CD4-positive, alpha-beta T cell treated with Interleukin-17A for 4 hours (primary cell): ENCODE results near the gene VAV2.

Experiments used
- DNase-seq: peaks from one replicate; pipeline ENCODE4 v3.0.0-alpha.2; 2020; ENCODE audit warnings: mixed read lengths

VAV2 gene

DNA sequence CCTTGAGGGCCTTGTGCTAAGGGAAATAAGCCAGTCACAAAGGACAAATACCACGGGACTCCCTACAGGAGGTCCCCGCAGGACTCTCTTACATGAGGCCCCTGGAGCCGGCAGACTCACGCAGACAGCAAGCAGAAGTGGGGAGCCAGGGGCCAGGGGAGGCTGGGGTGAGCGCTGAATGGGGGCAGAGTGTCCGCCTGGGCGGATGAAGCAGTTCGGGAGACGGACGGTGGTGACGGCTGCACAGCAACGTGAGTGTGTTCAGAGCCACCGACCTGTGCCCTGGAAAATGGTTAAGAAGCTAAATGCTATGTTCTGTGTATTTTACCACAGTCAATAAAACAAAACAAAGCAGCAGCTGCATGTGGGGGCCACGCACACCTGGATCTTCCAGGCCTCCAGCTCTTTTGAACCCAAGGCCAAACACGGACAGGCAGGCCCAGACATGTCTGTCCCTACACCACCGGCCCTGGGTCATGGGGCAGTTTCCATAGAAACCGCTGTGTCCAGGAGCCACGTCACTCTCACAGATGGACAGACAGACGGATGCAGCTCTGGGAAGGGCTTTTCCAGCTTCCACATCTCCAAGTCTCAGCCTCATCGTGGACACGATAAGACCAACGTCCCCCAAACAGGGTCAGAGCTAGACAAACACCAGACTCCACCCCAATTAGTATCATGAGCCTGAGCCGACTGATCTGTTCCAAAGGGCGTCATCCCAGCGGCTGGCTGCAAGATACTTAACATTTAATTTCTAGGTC lies 103.9 kb downstream of the VAV2 start:
- DNase-seq = no peak

- no peak for DNase-seq
Measured at GRCh38 chr9:133887540-133888047, 104.5 kb downstream of the VAV2 start.

DNA sequence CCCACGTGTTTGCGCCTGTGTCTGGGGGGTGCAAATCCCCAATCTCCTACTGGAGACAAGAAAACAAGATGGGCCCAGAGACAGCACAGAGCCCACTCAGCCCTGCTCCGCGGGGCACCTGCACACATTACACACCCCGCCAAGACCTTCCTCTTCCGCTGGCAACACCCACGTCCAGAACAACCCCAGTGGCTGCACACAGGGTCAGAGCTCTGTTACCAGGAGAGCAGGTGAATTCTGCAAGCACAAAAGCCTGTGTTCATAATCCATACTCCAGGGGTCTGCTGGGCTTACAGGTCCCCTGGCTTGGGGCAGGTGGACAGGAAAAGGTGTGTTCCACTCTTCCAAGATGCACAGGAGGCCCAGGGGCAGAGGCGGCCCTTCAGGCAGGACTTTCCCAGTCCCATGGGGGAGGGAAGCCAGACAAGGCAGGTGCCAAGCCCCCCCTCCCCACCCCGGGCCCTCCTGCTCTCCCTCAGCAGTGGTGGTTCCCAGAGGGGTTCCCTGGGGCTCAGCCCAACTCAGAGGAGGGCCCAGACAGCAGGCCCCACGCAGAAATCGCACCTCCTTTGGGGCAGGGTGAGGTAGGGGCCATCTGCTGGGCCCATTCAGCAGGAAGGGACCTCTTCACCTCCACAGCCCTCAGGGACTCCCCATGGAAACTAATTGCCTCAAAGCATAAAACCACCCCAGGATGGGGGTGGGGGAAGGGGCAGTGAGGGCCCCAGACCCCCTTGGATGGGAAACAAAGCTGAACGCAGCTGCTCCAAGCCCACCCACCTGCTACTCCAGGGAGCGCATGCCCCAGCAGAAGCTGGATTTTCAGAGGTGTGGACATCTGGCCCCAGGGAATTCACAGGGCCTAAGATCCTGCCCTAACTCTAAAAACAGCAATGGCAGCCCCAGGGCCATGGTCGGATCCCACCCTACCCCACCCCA lies 105.3 kb downstream of the VAV2 start:
- DNase-seq = no peak

DNA sequence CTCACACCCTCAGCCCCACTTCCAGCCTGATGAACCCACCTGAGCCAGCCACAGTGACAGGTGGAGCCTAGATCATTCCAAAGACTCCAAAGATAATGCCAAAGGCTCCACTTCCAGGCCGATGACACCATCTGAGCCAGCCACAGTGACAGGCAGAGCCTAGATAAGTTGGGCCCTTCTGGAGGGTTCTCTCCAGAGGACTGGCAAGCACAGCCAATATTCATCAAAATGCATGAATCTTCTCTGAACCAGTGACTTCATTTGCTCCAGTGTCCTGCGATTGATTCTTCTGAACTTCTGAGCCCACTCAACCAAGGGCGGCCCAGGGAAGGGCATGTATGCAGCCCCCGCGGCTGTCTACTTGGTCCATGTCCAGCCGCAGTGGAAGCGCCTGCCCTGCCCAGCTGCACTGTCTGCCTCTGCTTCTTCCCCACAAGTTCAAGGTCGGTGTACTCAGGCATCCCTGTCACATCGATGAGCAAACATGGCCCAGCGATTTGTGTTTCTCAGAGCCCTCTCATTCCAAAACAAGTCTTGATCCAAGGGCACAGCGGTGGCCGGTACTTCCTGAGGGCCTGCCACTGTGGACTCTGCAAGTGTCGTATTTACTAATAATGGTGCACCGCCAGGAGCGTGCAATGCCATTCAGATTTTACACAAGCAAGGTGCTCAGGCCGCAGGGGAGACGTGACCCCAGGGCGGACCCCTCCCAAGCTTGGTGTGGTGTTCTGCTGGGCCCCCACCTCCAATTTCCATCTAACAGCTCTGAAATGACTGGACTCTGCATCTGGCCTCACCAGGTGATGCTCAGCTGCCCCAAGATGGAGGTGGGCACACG lies 107.0 kb downstream of the VAV2 start:
- no peak for DNase-seq

GRCh38 chr9:133882849-133883755 lies 109.0 kb downstream of the VAV2 start:
- no peak for DNase-seq

DNA sequence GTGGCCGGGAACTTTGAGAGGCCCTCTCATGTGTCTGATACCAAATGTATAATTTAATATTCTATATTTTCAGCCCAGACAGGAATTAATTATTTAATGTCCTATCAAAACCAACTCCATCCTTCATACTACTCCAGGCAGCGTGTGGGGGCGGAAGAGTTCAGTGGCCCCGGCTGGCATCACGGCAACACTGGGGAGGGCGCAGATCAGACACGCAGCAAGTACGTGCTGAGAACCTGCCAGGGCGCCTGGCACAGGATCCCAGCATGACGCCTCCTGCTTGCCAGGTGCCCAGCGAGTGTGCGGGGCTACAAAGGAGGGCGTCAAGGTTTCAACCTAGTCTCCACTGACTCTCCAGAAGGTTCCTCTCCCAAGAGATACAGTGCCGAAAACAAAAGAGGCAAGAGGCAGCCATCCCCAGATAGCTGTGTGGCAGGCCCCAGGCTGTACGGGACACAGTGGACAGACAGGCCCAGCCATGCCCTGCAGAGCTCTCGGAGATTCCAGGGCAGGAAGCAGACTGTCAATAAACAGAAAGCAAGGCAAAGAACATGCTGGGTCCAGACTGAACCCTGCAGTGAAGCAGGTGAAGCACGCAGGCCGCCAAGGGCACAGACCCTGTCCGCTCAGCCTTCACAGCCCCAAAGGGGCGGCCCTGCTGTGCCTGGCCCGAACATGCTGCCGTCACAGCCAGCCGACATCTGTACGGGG lies 110.3 kb downstream of the VAV2 start:
- no peak for DNase-seq

DNA sequence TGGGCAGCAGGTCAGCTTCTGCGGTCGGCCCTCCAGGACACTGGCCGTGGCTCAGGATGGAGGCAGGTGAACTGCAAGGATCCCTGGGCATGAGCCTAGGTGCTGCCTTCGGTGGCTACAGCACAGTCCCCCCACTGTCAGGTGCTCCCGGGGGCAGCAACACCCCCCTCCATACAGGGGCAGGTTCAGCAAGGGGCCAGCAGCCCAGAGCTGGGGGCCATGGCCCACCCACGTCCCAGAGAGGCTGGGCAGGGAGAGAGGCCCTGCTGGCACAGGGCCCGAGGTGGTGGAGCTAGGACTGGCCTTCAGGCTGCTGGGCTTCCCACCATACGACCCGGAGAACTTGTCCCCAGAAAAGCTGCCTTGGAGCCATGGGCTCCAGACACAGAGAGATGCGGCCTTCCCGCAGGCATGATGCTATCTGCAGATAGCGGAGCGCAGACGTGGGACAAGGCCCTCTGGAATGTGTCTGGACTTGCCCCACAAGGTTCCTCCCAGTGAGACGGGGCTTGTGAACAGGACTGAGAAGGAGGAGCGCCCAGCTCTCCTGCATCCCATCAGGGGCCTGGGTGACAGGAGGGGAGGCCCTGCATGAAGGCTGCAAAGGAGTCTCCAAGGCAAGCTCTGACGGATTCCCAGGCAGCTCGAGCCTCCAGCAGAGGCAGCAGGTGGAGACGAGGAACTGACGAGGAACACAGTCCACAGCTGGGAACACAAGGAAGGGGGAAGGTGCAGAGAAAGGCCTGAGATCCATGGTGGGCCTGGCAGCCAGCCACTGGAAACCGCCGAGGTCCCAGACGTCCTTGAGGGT lies 111.1 kb downstream of the VAV2 start:
- no peak for DNase-seq

DNA sequence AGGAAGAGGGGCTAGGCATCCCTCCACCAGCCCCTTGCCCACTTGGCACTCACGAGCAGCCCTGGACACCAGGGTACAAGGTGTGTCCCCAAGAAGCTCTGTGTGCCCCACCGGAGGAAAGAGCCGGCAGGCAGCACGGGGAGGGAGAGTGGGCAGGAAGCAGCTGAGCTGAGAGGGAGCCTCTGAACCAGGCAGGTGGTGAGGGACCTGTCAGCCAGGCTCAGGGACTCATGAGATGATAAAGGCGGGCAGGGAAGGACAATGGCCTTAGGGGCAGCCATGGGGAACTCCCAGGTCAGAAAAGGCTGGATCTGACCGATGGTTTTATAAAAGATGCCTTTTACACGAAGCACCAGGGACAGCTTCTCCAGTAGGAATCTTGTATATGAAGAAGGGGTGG lies 112.0 kb downstream of the VAV2 start:
- DNase-seq = no peak

- DNase-seq = no peak
Measured at GRCh38 chr9:133879615-133880014, 112.5 kb downstream of the VAV2 start.

DNA sequence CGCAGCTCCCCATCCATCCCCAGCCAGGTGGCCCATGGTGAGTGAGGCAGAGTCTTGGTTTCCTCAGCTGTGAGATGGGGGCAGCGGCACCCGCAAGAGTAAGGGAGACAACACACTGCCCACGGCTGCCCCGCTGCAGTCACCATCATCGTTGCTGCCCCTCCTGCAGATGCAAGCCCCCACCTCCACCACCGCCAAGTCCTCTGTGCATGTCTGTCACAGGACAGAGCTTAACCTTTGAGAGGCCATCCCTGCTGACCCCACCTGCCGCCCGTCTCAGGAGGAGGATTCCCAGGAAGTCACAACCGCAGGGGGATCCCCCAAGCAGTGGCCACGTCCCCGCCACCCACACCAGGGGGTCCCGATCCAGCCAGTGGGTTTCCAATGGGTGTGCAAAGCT lies 113.7 kb downstream of the VAV2 start:
- no peak for DNase-seq

DNA sequence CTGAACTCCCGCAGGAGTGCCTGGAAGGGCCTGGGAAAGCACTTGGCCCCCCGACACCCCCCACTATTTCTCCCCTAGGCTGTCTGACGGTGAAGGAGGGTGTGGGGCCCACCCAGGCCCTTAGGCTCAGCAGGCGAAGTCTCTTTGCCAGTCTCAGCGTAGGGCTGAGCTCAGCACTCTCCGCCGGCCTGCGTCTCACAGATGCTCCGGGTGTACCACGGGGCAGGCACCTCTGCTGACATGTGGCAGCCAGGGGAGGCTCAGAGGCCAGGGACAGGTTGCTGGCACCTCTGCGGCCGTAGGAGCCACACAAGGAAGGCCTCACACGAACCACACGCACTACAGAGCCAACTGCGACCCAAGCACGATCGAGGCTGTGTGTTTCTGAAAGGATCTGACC lies 114.2 kb downstream of the VAV2 start:
- DNase-seq = no peak

- DNase-seq = no peak
Measured at GRCh38 chr9:133877327-133877726, 114.8 kb downstream of the VAV2 start.

DNA sequence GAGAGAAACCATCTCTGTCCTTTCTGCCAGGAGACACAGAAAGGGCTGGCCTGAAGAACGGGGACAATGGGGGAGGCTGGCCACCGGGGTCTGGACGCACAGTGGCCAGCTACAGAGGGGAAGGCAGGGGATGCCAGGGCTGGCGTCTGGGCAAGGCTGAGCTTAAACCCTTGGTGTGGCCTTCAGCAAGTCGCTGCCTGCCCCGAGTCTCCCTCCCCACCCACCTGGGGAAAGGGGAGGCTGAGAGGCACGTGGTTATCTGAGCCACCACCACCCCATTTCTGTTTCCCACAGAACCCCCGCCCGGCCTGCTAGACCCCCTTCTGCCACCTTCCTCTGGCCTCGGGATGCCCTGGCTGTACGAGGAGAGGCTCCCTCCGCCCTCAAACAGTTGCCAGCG lies 115.3 kb downstream of the VAV2 start:
- DNase-seq = no peak

GRCh38 chr9:133876144-133876543 lies 116.0 kb downstream of the VAV2 start:
- no peak for DNase-seq

DNA sequence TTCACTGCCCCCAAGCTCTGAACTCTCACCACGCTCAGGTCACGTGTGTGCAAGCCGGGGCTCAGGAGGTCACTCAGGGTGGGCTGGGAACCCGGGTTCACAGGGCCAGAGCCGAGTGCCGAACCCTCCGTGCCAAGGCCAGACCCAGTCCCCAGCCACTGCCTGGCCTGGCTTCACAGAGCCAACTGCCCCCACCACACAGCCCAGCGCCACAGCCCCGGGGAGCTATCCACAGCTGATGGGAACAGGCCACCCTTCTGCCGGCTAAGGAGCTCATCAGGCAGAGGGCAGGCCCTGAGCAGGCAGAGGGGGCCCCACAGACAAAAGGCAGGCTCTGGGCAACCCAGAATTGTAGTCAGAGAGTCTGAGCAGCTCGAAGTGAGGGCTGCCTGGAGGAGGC lies 117.0 kb downstream of the VAV2 start:
- no peak for DNase-seq

DNA sequence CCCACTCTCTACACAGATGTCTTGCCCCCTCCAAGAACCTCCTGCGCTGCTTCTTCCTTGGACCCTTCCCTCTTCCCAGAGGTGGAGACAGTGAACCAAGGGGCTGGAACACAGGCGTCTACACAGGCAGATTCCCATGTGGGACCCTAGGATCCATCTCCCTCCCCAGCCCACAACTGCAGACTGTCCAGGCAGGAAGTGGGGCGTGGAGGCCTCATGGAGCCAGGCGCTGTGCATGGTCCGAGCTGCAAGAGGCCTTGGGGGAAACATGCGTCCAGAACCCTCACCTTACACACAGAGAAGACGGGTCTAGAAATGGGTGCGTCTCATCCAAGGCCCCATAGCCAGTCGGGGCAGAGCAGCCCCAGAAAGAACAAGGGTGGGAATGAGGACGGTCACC lies 117.5 kb downstream of the VAV2 start:
- DNase-seq = no peak

- no peak for DNase-seq
Measured at GRCh38 chr9:133874060-133874657, 118.0 kb downstream of the VAV2 start.

DNA sequence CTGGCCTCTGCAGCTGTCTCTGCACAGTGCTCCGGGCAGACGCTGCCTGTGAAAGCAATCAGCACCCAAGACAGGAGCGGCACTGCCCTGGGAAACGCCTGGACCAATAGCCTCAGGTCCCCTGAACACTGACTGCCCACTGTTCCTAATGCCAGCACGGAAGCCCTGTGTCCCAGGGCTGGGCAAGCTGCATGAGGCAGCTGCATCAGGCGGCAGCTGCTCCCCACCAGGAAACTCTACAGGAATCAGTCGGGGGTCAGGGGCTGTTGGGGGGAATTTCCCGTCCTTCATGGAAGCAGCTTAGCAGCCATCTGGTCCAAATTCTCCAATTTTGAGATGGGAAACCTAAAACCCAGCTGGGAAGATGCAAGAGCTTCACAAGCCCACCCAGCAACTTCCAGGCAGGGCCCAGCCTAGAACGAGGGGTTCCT lies 118.6 kb downstream of the VAV2 start:
- DNase-seq = no peak

- DNase-seq = no peak
Measured at GRCh38 chr9:133873009-133873408, 119.1 kb downstream of the VAV2 start.
